Lower leg skin (tissue), 4 donors: ENCODE results near the gene NT5C1B. TPM values are rescaled to one million over a fixed set of nuclear protein-coding genes. Genes with fewer than 3 reads are reported as not detected.

Experiments used
- DNase-seq, 2 donors: peaks; one replicate each; pipeline ENCODE4 v3.0.0-alpha.2; 2019; ENCODE audit warnings: low spot score in 2 of 2
- H3K4me3 ChIP-seq: fragments of 200-600 bp; sonication (generic); 2 replicates; pipeline ENCODE4 v1.5.1; 2017; ENCODE audit warnings: mild to moderate bottlenecking, low read depth; ENCODE audit not compliant: poor library complexity, severe bottlenecking
- POLR2A ChIP-seq, 2 donors: fragments of 450-650 bp; IDR thresholded peaks; one replicate each; pipeline ENCODE4 v1.6.1; 2016 to 2017; ENCODE audit warnings: antibody characterized with exemption in 2 of 2, mild to moderate bottlenecking in 1 of 2, moderate library complexity in 1 of 2
- WGBS, 2 donors: methylation state at CpG; one replicate each; pipeline ENCODE4 v1.1.5; 2018; 5-methylcytosine and 5-hydroxymethylcytosine counted together
- intact Hi-C: fragments of 100-400 bp; cut with DNase I; formaldehyde crosslinking; loops from one replicate; pipeline ENCODE4 v1.15.0; 2023; ENCODE audit warnings: low total_unique reads
- total RNA-seq, 4 donors: library from RNA; depleted of rRNA; stranded (reverse); fragments of >200 nt; gene quantifications; one replicate each; pipeline ENCODE4 v1.1.0, GENCODE V29; 2016
- TF ChIP-seq, protein P1 (sequence below), 3 donors: fragments of 450-650 bp; IDR thresholded peaks; one replicate each; pipeline ENCODE4 v1.5.1; 2016; ENCODE audit warnings: antibody characterized with exemption in 3 of 3, mild to moderate bottlenecking in 3 of 3, moderate library complexity in 2 of 3

NT5C1B gene
- total RNA-seq, 4 donors from 2014 or later, result not detected

DNA sequence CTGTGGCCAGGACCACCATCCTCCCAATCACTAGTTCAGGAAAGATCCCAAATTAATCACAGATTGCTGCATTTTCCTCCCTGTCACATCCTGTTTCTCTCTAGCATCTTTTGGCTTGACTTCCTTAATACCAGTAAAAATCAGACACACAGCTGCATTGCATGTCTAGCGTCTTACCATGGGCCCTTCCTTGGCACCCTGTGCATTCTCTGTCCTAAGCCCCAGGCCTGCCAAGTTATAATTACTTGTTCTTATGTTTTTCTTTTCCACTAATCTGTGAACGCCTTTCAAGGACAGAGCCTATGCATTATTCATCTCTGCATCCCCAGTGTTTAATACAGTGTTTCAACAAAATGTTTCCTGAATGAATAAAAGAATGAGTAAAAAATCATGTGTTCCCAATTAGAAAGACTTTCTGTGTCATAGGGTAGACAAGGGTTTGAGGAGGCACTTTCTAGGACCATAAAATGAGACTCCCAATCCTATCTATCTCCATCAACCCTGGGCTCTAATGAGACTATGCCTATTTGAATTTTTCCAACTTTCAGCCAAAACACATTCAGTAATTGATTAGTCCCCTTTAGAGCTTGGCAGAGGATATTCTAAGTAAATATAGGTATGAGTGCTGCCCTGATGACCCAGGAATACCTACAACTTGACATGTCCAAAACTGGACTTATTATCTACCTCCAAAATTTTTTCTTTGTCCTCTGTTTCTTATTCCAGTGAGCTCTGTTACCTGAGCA, 10.3 kb upstream of the NT5C1B start:
- WGBS, 2 donors, result 23 to 35% methylated on average over 2 of the region's 2 CpGs
- intact Hi-C loops, result no loop called here
- H3K4me3 ChIP-seq, result no peak overlapping the region
- no peak for TF ChIP-seq POLR2A (IDR thresholded peaks at IDR 0.05)
- TF ChIP-seq, protein P1, sequence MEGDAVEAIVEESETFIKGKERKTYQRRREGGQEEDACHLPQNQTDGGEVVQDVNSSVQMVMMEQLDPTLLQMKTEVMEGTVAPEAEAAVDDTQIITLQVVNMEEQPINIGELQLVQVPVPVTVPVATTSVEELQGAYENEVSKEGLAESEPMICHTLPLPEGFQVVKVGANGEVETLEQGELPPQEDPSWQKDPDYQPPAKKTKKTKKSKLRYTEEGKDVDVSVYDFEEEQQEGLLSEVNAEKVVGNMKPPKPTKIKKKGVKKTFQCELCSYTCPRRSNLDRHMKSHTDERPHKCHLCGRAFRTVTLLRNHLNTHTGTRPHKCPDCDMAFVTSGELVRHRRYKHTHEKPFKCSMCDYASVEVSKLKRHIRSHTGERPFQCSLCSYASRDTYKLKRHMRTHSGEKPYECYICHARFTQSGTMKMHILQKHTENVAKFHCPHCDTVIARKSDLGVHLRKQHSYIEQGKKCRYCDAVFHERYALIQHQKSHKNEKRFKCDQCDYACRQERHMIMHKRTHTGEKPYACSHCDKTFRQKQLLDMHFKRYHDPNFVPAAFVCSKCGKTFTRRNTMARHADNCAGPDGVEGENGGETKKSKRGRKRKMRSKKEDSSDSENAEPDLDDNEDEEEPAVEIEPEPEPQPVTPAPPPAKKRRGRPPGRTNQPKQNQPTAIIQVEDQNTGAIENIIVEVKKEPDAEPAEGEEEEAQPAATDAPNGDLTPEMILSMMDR (IDR thresholded peaks at IDR 0.05), result no peak
- DNase-seq, result no peak

DNA sequence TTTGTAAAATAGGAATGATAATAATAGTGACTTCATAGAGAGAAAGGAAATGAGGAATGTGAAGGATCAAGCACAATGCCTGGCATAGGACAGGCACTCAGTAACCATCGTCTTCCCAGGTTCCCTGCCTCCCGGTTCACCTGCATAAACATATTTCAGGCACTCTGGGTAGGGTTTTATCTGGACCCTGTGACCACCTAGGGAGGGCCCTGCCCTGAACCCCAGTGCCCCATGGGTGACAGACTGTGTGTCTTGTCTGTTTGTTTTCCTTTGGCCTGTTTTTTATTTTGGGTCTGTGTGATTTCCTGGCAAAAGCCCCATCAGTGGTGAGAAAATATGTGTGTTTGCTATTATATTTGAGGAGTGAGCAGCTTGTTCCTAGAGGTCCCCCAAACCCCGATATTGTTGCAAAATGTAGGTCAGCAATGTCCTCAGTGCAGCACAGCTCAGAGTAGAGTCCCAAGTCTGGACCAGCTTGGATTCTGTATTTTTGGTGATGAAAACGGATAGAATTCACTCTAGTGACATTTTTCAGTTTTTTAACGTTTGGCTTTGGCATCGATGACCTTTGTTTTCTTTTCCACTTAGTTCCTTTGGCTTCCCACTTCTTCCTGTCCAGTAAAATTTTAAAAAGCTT, 9.6 kb upstream of the NT5C1B start:
- no peak for DNase-seq
- TF ChIP-seq, protein P1 (IDR thresholded peaks at IDR 0.05), result no peak
- no peak for TF ChIP-seq POLR2A (IDR thresholded peaks at IDR 0.05)
- intact Hi-C loops, result no loop called here

DNA sequence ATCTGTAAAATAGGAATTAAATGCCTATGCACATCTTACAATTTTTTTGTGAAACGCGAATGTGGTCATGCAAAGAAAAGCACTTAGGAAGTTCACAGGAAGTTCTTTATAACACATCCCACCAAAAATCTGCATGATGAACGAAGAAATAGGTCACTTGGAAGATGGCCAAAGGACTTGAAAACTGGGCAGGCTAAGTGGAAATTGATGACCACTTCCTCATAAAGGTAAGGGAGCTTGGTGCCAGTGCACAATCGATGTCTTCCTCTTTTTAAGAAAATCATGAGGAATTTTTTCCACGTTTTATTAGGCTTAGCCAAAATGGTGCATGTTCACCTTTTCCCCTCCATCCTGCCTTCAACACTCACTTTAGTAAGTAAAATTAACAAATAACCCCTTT, 8.2 kb upstream of the NT5C1B start:
- 70 to 76% methylated on average over 5 of the region's 5 CpGs for WGBS, 2 donors
- no peak for DNase-seq
- intact Hi-C loops, result no loop called here
- no peak overlapping the region for H3K4me3 ChIP-seq
- TF ChIP-seq POLR2A (IDR thresholded peaks at IDR 0.05), result no peak
- TF ChIP-seq, protein P1 (IDR thresholded peaks at IDR 0.05), result no peak

More for the DNA sequence above, 9.6 kb upstream of the NT5C1B start:
- WGBS, 2 donors, result 45 to 54% methylated on average over 6 of the region's 6 CpGs
- H3K4me3 ChIP-seq, result no peak overlapping the region

DNA sequence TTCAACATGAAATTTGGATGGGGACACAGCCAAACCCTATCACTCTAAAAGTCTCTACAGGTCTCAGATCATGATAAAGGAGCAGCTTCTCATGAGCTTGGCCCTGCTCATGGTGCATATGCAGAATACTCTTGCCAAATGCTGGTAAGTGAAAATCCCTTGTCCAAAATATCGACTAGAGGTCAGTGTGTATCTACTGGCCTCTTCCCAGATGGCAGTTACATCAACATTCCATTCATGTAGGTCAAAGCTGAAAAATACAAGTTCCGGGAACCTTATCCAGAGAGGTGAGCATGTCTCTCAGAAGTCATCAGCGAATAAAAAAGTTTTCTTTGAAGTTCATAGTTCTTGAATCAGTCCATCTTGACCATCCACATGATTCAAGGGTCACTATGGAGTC, 7.6 kb upstream of the NT5C1B start:
- no peak for DNase-seq
- no peak for TF ChIP-seq POLR2A (IDR thresholded peaks at IDR 0.05)
- TF ChIP-seq, protein P1 (IDR thresholded peaks at IDR 0.05), result no peak
- no peak overlapping the region for H3K4me3 ChIP-seq
- WGBS, 2 donors, result 87 to 93% methylated on average over 3 of the region's 3 CpGs
- intact Hi-C loops, result no loop called here

DNA sequence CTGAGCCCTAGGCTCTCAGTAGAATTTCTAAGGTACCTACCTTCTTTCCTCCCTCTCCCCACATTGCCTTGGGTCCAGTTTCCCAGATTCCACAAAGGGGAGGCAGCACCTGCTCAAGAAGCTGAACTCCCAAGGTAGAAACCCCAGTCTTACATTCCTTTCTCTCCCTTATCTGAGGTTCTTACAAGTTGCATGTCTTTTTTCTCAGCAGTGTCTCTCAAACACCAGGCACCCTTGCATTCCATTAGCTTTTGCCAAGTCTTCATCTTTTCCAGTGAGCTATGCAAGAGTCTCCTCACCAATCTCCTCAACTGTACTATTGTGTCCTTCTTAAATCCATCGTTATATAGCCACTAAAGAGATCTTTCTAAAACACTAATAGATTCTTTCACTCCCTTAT, 4.1 kb upstream of the NT5C1B start:
- intact Hi-C loops, result no loop called here
- TF ChIP-seq, protein P1 (IDR thresholded peaks at IDR 0.05), result no peak
- no peak for TF ChIP-seq POLR2A (IDR thresholded peaks at IDR 0.05)
- no peak overlapping the region for H3K4me3 ChIP-seq
- 95 to 96% methylated on average over 1 of the region's 1 CpG for WGBS, 2 donors
- no peak for DNase-seq
